GM18508 (cell line): ENCODE data around the gene BLACAT1.
"Not testable (repeated sequence)": the region's sequence is repeated elsewhere in the genome, so short reads cannot be mapped to it uniquely, and the experiment has no call there.

Experiments
- ATAC-seq: cut with Tn5 transposase; IDR thresholded peaks from one replicate; pipeline ENCODE4 v1.9.1; 2021; ENCODE audit warnings: moderate number of reproducible peaks; ENCODE audit not compliant: insufficient read depth, unreplicated experiment

BLACAT1 gene

DNA sequence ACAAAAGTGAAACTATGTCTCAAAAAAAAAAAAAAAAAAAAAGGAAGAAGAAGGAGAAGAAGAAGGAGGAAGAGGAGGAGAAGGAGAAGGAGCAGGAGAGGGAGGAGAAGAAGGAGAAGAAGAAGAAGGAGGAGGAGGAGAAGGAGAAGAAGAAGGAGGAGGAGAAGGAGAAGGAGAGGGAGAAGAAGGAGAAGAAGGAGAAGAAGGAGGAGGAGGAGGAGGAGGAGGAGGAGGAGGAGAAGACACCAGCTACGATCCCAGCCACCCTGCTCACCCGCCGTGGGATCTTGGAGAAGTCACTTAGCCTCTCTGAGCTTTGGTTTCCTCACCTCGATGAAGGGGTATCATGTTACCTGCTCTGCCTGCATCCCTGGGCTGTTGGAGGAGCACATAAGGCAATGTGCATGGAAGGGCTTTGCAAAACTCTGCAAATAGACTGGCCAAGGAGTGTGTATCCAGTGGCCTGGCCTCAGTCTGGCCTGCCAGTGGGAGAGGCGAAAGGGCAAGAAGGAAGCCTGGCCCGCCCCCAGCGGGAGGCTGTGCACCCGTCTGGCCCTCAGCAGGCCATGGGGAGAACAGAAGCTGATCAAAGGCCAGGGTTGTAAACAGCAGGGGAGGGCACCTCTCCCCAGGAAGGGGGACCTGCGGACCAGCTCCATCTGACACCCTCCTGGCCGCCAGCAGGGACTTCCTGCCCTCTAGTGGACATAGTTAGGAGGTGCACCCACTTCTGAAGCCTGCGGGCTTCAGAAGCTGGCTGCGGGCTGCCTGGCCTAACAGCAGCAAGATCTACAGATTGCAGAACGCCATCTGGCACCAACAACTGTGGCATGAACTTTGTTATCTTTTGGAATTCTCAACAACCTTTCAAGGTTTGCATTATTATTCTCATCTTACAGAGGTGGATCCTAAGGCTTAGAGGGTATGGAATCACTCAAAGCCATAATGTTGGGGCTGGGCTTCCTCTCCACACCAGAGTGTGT, 29.4 kb upstream of the BLACAT1 start:
- no peak for ATAC-seq

DNA sequence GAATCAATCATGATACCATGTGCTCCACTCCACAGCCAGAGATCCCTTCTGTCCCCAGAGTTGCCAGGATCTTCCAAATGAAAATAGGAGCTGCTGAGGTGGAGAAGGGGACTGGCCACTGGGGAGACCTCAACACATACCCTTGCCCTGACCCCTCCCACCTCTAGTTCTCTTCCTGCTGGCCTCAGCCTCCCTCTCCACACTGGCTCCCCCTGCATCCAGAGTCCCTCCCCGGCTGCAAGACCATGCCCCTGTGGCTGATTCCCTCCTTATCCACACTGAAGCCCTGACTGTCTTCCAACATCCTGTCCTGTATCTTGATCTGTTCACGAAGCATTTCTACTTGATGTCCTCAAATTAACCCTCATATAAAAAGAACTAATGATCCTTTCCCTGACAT, 27.5 kb upstream of the BLACAT1 start:
- no peak for ATAC-seq

DNA sequence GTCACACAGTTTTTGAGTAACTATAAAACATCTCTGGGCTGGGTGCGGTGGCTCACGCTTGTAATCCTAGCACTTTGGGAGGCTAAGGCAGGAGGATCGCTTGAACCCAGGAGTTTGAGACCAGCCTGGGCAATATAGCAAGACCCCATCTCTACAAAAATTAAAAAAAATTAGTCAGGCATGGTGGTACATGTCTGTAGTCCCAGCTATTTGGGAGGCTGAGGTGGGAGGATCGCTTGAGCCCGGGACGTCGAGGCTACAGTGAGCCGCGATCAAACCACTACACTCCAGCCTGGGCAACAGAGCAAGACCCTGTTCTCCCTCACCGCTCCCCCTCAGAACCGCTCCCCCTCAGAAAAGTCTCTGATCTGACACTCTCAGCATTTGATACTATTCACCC, 26.7 kb upstream of the BLACAT1 start:
- ATAC-seq: not testable (repeated sequence)

DNA sequence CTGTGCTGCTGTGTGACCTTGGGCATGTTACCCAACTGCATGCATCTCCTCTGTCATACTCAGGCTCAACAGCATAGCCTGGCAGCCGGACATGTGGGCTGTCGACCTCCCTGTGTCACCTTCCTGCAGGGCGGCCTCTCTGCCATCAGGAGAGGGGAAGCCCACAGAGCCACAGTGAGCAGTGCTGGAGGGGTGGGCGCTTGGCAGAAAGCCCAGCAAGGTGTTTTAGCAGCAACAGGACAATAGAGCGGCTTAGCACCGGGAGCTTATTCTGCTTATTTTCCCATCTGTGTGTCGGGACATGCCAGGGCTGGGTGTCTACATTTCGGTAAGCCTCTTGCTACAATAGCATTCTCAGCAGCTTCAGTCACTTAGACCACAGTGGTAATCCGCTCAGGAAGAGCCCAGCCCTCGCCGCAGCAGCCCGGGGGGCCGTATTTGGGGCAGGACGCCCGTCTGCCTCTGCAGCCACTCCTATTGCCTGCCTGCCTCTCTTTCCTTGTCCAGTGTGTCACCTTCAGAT, 25.8 kb upstream of the BLACAT1 start:
- no peak for ATAC-seq

DNA sequence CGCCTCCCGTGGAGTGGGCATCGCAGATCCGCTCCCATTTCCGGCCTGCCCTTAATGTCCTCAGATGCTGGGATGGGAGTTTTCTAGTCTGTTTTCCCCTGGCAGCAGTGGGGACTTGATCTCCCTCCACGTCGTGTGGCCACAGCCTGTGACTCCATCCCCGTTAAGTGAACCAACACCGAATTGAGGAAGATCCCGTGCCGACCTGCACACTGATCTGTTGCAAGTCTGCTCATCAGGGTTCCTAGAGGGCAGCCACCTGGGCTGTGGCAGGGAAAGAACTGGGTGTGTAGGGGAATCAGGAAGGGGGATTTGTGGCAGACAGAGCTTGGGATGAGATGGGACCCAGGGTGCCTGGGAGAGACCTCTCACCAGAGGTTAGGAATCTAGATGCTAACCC, 25.4 kb upstream of the BLACAT1 start:
- ATAC-seq: no peak

DNA sequence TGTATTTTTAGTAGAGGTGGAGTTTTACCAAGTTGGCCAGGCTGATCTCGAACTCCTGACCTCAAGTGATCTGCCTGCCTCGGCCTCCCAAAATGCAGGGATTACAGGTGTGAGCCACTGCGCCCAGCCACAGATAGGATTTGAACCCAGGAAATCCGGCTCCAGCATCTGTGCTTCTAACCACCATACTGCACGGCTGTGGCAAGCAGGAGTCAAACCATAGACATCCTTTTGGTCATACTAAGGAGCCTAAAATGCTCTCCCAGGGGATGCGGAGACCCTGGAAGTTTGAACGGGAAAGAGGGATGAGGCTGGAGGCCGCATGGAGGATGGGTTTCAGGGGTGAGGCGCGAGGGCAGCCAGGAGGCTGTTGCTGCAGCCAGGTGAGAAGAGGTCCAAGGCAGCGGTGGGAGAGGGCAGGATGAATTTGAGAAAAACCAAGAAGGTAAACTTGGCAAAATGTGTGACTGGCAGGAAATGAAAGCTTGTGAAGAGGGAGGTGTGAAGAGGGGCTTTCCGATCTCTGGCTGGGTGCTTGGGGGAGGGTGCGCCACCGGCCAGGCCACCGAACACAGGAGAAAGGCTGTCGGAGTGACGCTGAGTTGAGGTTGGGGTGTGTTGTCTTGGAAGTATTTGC, 24.6 kb upstream of the BLACAT1 start:
- ATAC-seq: no peak

DNA sequence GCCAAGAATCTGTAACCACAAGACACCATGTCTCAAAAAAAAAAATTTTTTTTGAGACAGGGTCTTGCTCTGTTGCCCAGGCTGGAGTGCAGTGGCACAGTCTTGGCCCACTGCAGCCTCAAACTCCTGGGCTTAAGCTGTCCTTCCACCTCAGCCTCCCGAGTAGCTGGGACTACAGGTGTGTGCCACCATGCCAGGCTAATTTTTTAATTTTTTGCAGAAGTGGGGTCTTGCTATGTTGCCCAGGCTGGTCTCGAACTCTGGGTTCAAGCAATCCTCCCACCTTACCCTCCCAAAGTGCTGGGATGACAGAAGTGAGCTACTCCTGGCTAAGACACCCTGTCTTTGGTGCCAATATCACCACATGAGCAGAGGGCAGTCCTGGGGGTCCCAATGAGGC, 23.1 kb upstream of the BLACAT1 start:
- not testable (repeated sequence) for ATAC-seq

DNA sequence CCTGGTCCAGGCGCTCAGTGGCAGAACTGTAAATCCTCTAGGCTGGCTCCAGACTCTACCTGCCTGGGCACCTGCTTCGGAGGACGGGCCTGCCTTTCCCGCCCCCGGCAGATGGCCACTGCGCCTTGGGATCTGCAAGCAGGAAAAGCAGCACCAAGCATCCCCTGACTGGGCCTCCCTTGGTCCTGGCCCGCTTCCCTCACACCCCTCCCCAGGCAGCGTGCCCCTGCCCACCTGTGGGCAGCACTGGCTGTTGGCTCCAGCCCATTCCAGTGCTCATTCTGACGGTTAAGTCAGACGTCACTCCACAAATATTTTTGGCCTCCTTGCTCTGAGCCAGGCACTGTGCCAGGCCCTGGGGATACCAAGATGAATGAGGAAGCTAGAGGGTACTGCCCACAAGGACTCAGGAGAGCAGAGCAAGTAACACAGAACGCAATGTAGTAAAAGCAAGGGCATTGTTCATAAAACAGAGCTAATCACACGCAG, 22.0 kb upstream of the BLACAT1 start:
- ATAC-seq: no peak

DNA sequence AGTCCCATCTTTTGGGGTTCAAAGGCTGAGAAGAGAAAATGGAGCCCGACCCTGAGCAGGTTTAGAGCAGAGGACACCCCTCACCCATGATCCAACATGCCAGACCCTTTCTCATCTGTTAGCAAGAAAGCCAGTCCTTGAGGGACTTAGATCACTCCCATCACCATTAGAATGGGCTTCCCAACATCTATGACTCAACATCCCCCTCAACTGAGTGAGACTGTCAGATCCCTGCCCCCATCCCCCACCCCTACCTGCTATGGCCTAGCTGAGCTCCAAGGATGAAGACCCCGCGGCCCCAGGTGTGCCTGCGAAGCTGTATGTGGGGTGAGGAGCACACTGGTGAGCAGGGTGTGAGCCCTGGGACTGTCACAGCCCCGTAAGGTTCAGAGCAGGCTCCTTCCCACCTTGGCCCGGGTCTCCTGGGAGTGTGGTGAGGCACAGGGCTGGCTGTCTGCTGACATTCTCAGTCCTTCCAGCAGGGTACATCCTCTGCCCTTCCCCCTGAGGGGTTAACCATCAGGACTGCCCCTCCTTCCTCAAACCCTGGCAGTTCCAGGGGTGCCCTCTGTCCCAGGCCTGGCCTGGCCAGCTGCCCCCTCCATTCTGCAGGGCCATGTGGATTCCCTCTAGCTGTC, 21.4 kb upstream of the BLACAT1 start:
- ATAC-seq: no peak

DNA sequence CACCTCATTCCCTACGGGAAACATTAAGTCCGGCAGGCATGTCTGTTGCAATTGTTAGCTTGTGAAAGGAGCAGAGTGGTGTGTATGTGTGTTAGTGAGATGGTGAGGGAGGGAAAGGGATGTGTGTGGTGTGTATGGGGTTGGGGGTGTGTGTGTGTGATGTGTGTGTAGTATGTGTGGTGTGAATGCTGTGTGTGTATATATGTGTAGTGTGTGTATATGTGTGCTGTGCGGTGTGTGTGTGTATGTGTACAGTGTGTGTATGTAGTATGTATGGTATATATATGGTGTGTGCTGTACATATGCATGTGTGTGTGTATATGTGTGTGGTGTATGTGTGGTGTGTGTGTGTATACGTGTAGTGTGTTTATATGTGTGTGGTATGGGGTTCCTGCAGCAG, 20.8 kb upstream of the BLACAT1 start:
- no peak for ATAC-seq

DNA sequence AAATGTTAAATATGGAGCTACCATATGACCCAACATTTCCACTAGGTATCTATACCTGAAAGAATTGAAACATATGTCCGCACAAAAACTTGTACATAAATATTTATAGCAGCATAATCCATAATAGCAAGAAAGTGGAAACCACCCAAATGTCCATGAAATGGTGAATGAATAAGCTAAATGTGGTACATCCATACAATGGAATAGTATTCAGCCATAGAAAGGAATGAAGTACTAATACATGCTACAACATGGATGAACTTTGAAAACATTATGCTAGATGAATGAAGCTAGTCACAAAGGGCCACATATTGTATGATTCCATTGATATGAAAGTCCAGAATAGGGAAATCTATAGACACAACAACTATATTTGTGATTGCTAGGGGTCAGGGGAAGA, 20.0 kb upstream of the BLACAT1 start:
- ATAC-seq: no peak

DNA sequence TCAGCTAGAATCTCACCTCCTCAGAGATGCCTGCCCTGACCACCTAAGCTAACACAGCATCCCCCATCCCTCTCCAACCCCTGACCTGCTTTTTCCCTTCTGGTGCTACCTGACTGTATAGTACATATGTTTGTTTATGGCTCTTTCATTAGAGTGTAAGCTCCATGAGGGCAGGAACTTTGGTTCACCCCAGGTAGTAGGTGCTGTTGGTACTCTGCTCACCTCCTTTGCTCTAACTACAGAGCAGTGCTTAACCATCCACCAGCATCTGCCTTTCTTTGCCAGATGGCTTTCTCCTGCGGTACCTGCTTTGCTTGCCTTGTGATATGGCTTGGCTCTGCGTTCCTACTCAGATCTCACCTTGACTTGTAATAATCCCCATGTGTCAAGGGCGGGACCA, 18.7 kb upstream of the BLACAT1 start:
- ATAC-seq: no peak

DNA sequence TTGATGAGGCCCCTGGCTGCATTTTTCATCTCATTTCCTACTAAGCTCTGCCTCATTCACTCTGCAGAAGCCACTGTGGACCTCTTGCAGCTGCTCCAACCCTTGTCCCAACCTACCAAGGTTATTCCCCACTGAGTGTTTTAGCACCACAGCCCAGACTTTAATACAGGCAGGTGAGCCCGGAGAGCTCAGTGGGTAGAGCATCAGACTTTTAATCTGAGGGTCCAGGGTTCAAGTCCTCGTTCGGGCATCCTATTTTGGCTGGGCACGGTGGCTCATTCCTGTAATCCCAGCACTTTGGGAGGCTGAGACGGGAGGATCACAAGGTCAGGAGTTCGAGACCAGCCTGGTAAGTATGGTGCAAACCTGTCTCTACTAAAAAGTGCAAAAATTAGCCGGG, 18.1 kb upstream of the BLACAT1 start:
- ATAC-seq: no peak

DNA sequence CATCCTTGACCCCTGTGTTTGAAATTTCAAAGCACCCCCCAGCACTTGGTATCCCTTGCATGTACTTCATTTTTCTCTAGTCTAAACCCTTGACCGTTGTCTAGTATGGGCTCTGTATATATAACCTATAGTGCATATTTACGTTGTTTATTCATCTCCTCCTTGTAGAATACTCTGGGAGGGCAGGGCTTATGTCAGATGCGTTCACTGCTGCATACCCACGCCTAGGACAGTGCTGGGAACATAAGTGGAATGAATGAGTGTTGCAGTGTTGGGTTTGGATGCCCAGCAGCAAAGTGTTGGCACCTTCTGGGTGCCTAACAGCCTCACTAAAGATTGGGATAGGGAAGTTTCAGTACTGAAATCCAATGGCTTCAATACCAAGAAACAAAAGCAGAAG, 17.6 kb upstream of the BLACAT1 start:
- ATAC-seq: no peak

DNA sequence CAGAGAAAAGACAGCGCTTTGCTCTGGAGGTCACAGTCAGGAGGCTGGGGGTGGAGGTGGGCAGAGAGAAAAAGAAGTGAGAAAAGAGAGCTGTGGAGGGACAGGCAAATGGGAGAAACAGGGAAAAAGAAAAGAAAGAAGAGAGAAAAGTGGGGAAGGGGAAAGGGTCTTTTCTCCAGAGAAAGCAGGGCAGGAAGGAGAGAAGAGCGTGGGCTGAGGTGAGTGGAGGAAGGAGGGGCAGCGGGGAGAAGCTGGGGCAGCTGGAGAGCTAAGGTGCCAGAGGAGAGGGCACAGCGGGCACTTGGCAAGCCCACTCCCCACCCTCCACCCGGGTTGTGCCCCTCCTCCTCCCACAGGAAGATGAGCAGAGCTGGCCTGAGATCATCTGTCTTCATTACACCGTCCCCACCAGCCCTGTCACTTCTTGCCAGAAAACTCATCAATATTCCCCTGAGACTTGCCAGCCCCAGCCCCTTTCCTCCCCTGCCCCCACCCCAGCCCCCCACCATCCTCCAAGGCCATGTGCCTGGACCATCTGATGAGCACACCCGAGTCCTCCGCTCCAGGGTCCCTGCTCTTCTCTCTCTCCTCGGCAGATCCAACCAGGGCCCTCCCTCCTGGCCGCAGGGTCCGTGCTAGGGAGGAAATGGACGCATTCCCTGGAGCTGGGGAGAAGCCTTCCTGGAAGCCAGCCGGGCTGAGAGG, 17.0 kb upstream of the BLACAT1 start:
- ATAC-seq: no peak

DNA sequence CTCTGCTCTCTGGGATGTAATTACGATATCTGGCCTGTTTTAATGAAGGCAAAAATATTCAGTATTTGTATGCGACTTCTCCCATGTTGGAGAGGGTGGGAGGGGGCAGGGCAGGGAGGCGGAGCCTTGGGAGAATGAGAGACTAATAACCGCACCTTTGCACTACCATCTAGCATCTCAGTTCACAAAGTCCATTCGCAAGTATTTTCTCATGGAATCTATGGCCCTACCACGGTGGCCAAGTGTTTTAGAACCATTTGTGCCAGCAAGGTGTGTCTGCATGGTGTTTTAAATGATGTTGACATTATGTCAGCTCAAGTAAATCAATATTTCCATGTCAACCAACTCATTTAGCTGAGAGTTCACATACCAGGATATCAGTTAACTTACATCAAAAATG, 14.3 kb upstream of the BLACAT1 start:
- no peak for ATAC-seq

DNA sequence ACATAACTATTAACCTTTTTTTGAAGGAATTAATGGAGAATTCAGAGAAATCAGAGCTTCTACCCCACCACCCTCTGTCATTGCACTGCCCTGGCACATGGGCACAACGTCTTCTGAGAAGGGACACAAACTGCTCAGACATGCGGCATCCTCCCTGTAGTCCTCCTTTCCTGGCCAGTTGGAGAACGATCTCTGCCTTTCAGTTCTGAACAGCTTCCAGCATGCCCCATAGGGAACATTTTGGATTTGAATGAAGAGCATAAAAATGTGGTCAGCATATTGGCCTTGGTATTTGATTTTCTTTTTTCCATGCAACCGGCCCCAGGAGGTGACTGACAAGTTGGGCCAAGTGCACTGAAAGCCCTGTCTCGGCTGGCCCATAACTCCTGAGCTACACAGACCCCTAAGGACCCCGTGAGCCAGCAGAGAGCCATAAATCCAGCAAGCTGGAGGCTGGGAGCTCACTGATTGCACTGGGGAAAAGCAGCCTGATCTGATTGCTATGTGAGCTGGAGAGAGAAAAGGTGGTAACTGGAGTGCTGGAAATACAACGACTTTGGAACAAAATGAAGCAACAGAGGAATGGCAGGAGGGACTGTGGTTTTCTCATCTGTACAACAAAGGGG, 10.9 kb upstream of the BLACAT1 start:
- no peak for ATAC-seq

DNA sequence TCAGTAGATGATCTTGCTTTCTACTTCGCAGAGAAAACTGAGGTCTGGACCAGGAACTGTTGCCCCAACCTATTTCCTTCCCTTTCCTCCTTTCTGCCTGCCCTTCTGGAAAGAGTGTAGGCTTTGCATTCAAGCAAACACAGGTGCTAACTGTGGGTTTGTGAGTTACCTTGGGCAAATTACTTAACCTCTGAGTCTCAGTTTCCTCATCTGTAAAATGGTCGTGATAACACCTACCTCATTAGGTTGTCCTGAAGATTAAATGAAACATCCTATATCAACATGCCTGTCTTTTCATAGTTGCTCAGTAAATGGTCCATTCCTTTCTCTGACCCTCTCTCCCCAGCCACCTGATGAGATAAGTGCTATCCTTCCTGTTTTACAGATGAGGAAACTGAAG, 9.5 kb upstream of the BLACAT1 start:
- no peak for ATAC-seq

DNA sequence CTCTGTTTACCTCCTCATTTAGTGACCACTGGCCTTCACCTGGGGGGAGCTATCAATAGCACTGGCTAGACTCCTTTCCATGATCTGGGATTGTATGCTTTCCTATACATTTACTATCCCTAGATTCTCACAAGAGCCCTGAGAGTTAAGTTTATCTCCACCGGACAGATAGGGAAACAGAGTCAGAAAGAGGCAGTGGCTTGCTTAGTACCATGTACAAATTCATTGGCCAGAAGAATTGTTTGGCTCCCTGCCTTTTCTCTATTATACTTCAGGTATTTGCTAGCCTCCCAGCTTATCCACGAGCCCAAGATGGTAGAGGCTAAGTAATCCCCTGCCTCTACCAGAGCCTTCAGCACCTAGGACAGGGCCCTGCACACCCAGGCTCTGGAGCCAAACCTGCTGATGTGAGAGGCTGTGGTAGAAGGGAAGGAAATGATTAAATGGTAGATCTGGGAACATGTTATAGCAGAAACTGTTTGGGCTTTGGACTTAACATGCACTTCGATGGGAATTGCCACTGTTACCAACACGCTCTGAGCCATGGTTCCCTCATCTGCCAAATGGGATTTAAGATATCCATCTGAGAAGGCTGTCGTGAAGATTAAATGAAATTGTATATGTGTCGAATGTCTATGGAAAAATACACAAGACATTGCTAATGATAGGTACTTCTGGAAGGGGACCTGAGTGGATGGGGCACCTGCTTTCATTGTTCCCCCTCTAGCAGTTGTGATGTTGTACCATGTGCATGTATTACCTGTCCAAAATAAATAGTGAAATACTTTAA, 3.1 kb upstream of the BLACAT1 start:
- no peak for ATAC-seq
